Neural cell (in vitro differentiated cells): ENCODE measurements around the gene TSKU. TPM values are rescaled to one million over a fixed set of nuclear protein-coding genes. Genes with fewer than 3 reads are reported as not detected.

Experiments used
- H2AFZ ChIP-seq: fragments of 200-600, 300-800 bp; sonication (generic), shearing (Covaris generic); 2 replicates; pipeline ENCODE4 v1.6.0; 2014; ENCODE audit warnings: low read depth, mild to moderate bottlenecking, antibody characterized with exemption, low read length, moderate library complexity
- H3F3A ChIP-seq: fragments of 200-600 bp; shearing (Covaris generic); 2 replicates; pipeline ENCODE4 v1.6.1; 2016; ENCODE audit warnings: mild to moderate bottlenecking, moderate library complexity, mixed read lengths, antibody characterized with exemption, low read length; ENCODE audit not compliant: insufficient read depth, poor library complexity, severe bottlenecking
- H3K27ac ChIP-seq: fragments of 200-600, 300-800 bp; sonication (generic), shearing (Covaris generic); 2 replicates; pipeline ENCODE4 v1.5.1; 2014; ENCODE audit warnings: mild to moderate bottlenecking, low read length, moderate library complexity
- H3K27me3 ChIP-seq: fragments of 300-800, 200-600 bp; sonication (generic), shearing (Covaris generic); 2 replicates; pipeline ENCODE4 v1.6.0; 2014; ENCODE audit warnings: mild to moderate bottlenecking, low read depth, low read length, moderate library complexity; ENCODE audit not compliant: insufficient read depth
- H3K36me3 ChIP-seq: fragments of 300-800, 200-600 bp; sonication (generic), shearing (Covaris generic); 2 replicates; pipeline ENCODE4 v1.5.1; 2014; ENCODE audit warnings: mild to moderate bottlenecking, antibody characterized with exemption, low read length, moderate library complexity; ENCODE audit not compliant: insufficient read depth
- H3K4me2 ChIP-seq: fragments of 300-800, 200-600 bp; sonication (generic), shearing (Covaris generic); 2 replicates; pipeline ENCODE4 v1.6.0; 2014; ENCODE audit warnings: mild to moderate bottlenecking, low read length
- H3K4me3 ChIP-seq: fragments of 300-800, 200-600 bp; sonication (generic), shearing (Covaris generic); 2 replicates; pipeline ENCODE4 v1.5.1; 2014; ENCODE audit warnings: mild to moderate bottlenecking, low read length, moderate library complexity
- H3K79me2 ChIP-seq: fragments of 200-600 bp; shearing (Covaris generic); replicated peaks from 2 replicates; pipeline ENCODE4 v1.6.0; 2014; ENCODE audit warnings: mild to moderate bottlenecking, low read length, moderate library complexity; ENCODE audit not compliant: insufficient read depth
- H3K9ac ChIP-seq: fragments of 300-800, 200-600 bp; sonication (generic), shearing (Covaris generic); 2 replicates; pipeline ENCODE4 v1.6.1; 2016; ENCODE audit warnings: mild to moderate bottlenecking, low read length, mixed read lengths
- H3K9me2 ChIP-seq: fragments of 200-600 bp; shearing (Covaris generic); 2 replicates; pipeline ENCODE4 v1.6.1; 2016; ENCODE audit warnings: mild to moderate bottlenecking, low read length, mixed read lengths; ENCODE audit not compliant: insufficient read depth
- H3K9me3 ChIP-seq: fragments of 200-600, 300-800 bp; sonication (generic), shearing (Covaris generic); 2 replicates; pipeline ENCODE4 v1.6.1; 2016; ENCODE audit warnings: mild to moderate bottlenecking, mixed run types, low read length, moderate library complexity, mixed read lengths
- H4K20me1 ChIP-seq: fragments of 200-600 bp; shearing (Covaris generic); 2 replicates; pipeline ENCODE4 v1.6.1; 2016; ENCODE audit warnings: mild to moderate bottlenecking, mixed run types; ENCODE audit not compliant: insufficient read depth
- CTCF ChIP-seq: fragments of 450-650 bp; IDR thresholded peaks from 2 replicates; pipeline ENCODE4 v1.5.1; 2014; ENCODE audit warnings: antibody characterized with exemption, mild to moderate bottlenecking, moderate library complexity; ENCODE audit not compliant: poor library complexity, severe bottlenecking
- EP300 ChIP-seq: fragments of 450-650 bp; conservative IDR thresholded peaks from 2 replicates; pipeline ENCODE4 v1.6.1; 2014; ENCODE audit warnings: antibody characterized with exemption, mild to moderate bottlenecking, moderate library complexity; ENCODE audit not compliant: poor library complexity, severe bottlenecking
- EZH2 ChIP-seq: fragments of 200-600, 300-800 bp; shearing (Covaris generic), sonication (generic); IDR thresholded peaks from 2 replicates; pipeline ENCODE4 v1.6.1; 2014; ENCODE audit warnings: antibody characterized with exemption, low read length, borderline replicate concordance, mild to moderate bottlenecking; ENCODE audit not compliant: insufficient read depth, poor library complexity, severe bottlenecking
- MXI1 ChIP-seq: fragments of 450-650 bp; conservative IDR thresholded peaks from 2 replicates; pipeline ENCODE4 v1.6.1; 2014; ENCODE audit warnings: antibody characterized with exemption, mild to moderate bottlenecking; ENCODE audit not compliant: poor library complexity, severe bottlenecking
- POLR2AphosphoS5 ChIP-seq: IDR thresholded peaks from 2 replicates; pipeline ENCODE4 v1.6.1; 2012
- RAD21 ChIP-seq: fragments of 450-650 bp; conservative IDR thresholded peaks from 2 replicates; pipeline ENCODE4 v1.6.1; 2014; ENCODE audit warnings: antibody characterized with exemption, mild to moderate bottlenecking, moderate library complexity
- REST ChIP-seq: IDR thresholded peaks from 2 replicates; pipeline ENCODE4 v1.6.1; 2012; ENCODE audit warnings: borderline replicate concordance
- SMC3 ChIP-seq: fragments of 450-650 bp; conservative IDR thresholded peaks from 2 replicates; pipeline ENCODE4 v1.6.1; 2014; ENCODE audit warnings: antibody characterized with exemption, mild to moderate bottlenecking, moderate library complexity; ENCODE audit not compliant: poor library complexity
- TAF1 ChIP-seq: IDR thresholded peaks from 2 replicates; pipeline ENCODE4 v1.6.1; 2012; ENCODE audit warnings: low read depth
- polyA plus RNA-seq: library from polyadenylated mRNA; depleted of rRNA; stranded (reverse); fragments of >200 nt; gene quantifications from 2 replicates; pipeline ENCODE4 v1.2.3, GENCODE V29; 2014

Gene TSKU
- polyA plus RNA-seq, 1 donor from 2014 or later: 3.5 TPM

DNA sequence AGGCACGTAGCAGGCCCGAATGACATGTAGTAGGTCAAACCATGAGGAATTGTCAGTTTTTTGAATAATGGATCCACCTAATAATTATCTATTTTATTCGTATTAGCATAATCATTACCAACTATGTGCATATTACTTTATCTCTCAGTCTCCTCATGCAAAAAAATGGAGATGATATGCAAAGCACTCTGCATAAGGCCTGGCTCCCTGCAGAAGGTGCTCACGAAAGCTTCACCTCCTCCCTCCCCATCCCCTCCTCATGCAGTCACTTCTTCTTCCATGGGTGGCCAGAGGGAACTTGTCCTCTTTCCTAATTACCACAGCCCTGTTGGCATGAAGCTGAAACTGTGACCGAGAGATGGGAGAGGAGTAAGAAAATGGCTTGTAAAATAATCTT lies 20.8 kb upstream of the TSKU start (continued):
- no peak for TF ChIP-seq EZH2

DNA sequence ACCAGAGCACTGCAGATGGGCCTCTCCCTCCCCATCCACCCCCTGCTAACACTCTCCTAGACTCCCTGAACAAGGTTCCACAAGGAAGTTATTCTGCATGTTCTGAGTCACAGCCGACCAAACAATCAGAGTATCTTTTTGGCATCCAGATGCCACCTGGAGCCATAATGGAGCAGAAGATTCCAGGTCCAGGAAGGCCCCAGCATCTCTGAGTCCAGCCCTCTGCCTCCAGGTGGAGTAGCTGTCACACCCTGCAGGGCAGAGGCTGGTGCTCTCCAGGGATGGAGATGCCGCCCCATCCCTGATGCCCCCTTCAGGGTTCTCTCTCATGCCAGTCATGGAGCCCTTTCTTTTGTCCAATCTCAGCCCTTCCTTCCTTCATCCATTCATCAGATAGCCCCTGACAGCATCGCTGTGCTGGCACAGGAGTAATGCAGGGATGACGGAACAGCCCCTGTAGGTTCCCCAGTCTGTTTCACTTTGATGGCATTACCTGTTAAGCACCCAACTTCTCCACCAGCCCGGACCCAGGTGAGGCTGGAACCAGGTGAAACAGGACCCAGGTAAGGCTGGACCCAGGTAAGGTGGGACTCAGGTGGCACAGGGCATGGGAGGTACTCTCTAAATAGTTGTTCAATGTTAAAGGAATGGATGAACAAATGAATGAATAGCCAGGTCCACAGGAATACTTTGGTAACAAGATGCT lies 20.1 kb upstream of the TSKU start:
- no peak overlapping the region for H3K4me3 ChIP-seq
- H2AFZ ChIP-seq: no peak overlapping the region
- TF ChIP-seq SMC3 (no peak), RAD21 (no peak), REST (no peak), CTCF (no peak), EP300 (no peak), EZH2 (no peak), MXI1 (no peak), POLR2AphosphoS5 (no peak), TAF1 (no peak)
- no peaks in the 10 kb centered on the region for H3F3A ChIP-seq
- no peak overlapping the region for H3K27ac ChIP-seq
- H4K20me1 ChIP-seq: no peaks in the 10 kb centered on the region
- no peaks in the 10 kb centered on the region for H3K36me3 ChIP-seq
- H3K4me2 ChIP-seq: no peak overlapping the region
- no peaks in the 10 kb centered on the region for H3K9me3 ChIP-seq
- no peaks in the 10 kb centered on the region for H3K27me3 ChIP-seq
- H3K9me2 ChIP-seq: no peaks in the 10 kb centered on the region
- H3K79me2 ChIP-seq: no peaks in the 10 kb centered on the region
- H3K9ac ChIP-seq: no peak overlapping the region

- Histone ChIP-seq H2AFZ (no peak overlapping the region), H3K36me3 (no peaks in the 10 kb centered on the region), H3K27ac (no peak overlapping the region), H3K4me3 (no peak overlapping the region), H3F3A (no peaks in the 10 kb centered on the region), H4K20me1 (no peaks in the 10 kb centered on the region), H3K9ac (no peak overlapping the region), H3K27me3 (no peaks in the 10 kb centered on the region), H3K9me2 (no peaks in the 10 kb centered on the region), H3K4me2 (no peak overlapping the region), H3K79me2 (no peaks in the 10 kb centered on the region), H3K9me3 (no peaks in the 10 kb centered on the region)
- TF ChIP-seq MXI1: no peak
- no peak for TF ChIP-seq TAF1
- no peak for TF ChIP-seq EP300
- no peak for TF ChIP-seq RAD21
- TF ChIP-seq EZH2: no peak
- TF ChIP-seq SMC3: no peak
- TF ChIP-seq REST: no peak
- no peak for TF ChIP-seq POLR2AphosphoS5
- TF ChIP-seq CTCF: no peak
These were observed 19.4 kb upstream of the TSKU start for GRCh38 chr11:76763573-76764346.
